Measurements from ENCODE around the gene NXPE3. TPM values are rescaled to one million over a fixed set of nuclear protein-coding genes. Genes with fewer than 3 reads are reported as not detected.

NXPE3 gene
- total RNA-seq, 1 experiment from 2014 or later = 12.8 TPM

GRCh38 chr3:101778385-101779046 is 495 bp upstream of the NXPE3 start:
- no peaks in the 10 kb centered on the region for H3K27me3 ChIP-seq (ENCODE audit: insufficient read depth, low read depth)
- TF ChIP-seq, protein P1, sequence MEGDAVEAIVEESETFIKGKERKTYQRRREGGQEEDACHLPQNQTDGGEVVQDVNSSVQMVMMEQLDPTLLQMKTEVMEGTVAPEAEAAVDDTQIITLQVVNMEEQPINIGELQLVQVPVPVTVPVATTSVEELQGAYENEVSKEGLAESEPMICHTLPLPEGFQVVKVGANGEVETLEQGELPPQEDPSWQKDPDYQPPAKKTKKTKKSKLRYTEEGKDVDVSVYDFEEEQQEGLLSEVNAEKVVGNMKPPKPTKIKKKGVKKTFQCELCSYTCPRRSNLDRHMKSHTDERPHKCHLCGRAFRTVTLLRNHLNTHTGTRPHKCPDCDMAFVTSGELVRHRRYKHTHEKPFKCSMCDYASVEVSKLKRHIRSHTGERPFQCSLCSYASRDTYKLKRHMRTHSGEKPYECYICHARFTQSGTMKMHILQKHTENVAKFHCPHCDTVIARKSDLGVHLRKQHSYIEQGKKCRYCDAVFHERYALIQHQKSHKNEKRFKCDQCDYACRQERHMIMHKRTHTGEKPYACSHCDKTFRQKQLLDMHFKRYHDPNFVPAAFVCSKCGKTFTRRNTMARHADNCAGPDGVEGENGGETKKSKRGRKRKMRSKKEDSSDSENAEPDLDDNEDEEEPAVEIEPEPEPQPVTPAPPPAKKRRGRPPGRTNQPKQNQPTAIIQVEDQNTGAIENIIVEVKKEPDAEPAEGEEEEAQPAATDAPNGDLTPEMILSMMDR (conservative IDR thresholded peaks at IDR 0.05) = no peak
- TF ChIP-seq EZH2 (IDR thresholded peaks at IDR 0.05; ENCODE audit: low read depth) = no peak
- POLR2A ChIA-PET (ENCODE audit: unreplicated experiment) = interaction anchor here (0.6 kb wide), 1 partner anchor 18 kb away, joined by 5 read pairs; no protein-coding TSS in a partner anchor
- H3K4me1 ChIP-seq (replicated peaks; ENCODE audit: insufficient read depth) = peaks cover 5% of the 10 kb centered on the region
- H3K9me3 ChIP-seq (ENCODE audit: insufficient read depth, low read depth) = no peaks in the 10 kb centered on the region
- H3K27ac ChIP-seq = no peak overlapping the region
- H3K79me2 ChIP-seq (ENCODE audit: low read depth) = no peaks in the 10 kb centered on the region
- peak overlapping the region; percentile 94 for H3K4me2 ChIP-seq
- peak overlapping the region; percentile 96 for H2AFZ ChIP-seq
- H3K4me3 ChIP-seq = peak overlapping the region; percentile 82
- no peak for DNase-seq
- H3F3A ChIP-seq (ENCODE audit: insufficient read depth, low read depth) = no peaks in the 10 kb centered on the region; the same call in 1 of the 2 replicates
- no peaks in the 10 kb centered on the region for H3K9me2 ChIP-seq (ENCODE audit: insufficient read depth)
- TSS peak; percentile 76 for BruUV-seq (replicated peaks)
- intact Hi-C loops (cut with micrococcal nuclease; ENCODE audit: unreplicated experiment) = no loop called here
- CTCF ChIA-PET = interaction anchor here (0.6 kb wide), 1 partner anchor 571 kb away, joined by 3 read pairs; no protein-coding TSS in a partner anchor
- H4K20me1 ChIP-seq (ENCODE audit: insufficient read depth) = no peaks in the 10 kb centered on the region
- H3K36me3 ChIP-seq (ENCODE audit: low read depth) = no peaks in the 10 kb centered on the region

- ChIA-PET POLR2A (ENCODE audit: unreplicated experiment) (interaction anchor here (0.6 kb wide), 1 partner anchor 1937 kb away, joined by 10 read pairs; no protein-coding TSS in a partner anchor), CTCF (no interaction called here)
- peak overlapping the region; percentile 96 for H2AFZ ChIP-seq
- BruUV-seq (replicated peaks) = TSS peak; percentile 37
- H3F3A ChIP-seq (ENCODE audit: insufficient read depth, low read depth) = no peaks in the 10 kb centered on the region; the same call in 1 of the 2 replicates
- H3K4me3 ChIP-seq = peak overlapping the region; percentile 82
- no peaks in the 10 kb centered on the region for H3K9me2 ChIP-seq (ENCODE audit: insufficient read depth)
- H3K27me3 ChIP-seq (ENCODE audit: insufficient read depth, low read depth) = no peaks in the 10 kb centered on the region
- H3K27ac ChIP-seq = no peak overlapping the region
- no peaks in the 10 kb centered on the region for H3K36me3 ChIP-seq (ENCODE audit: low read depth)
- no peak for DNase-seq
- peak overlapping the region; percentile 94 for H3K4me2 ChIP-seq
- H4K20me1 ChIP-seq (ENCODE audit: insufficient read depth) = no peaks in the 10 kb centered on the region
- H3K9me3 ChIP-seq (ENCODE audit: insufficient read depth, low read depth) = no peaks in the 10 kb centered on the region
- intact Hi-C loops (cut with micrococcal nuclease; ENCODE audit: unreplicated experiment) = no loop called here
- H3K79me2 ChIP-seq (ENCODE audit: low read depth) = no peaks in the 10 kb centered on the region
- no peak for TF ChIP-seq EZH2 (IDR thresholded peaks at IDR 0.05; ENCODE audit: low read depth)
- TF ChIP-seq, protein P1 (conservative IDR thresholded peaks at IDR 0.05) = no peak
- peaks cover 5% of the 10 kb centered on the region for H3K4me1 ChIP-seq (replicated peaks; ENCODE audit: insufficient read depth)
Measured at GRCh38 chr3:101779822-101780381, 891 bp downstream of the NXPE3 start.

DNA sequence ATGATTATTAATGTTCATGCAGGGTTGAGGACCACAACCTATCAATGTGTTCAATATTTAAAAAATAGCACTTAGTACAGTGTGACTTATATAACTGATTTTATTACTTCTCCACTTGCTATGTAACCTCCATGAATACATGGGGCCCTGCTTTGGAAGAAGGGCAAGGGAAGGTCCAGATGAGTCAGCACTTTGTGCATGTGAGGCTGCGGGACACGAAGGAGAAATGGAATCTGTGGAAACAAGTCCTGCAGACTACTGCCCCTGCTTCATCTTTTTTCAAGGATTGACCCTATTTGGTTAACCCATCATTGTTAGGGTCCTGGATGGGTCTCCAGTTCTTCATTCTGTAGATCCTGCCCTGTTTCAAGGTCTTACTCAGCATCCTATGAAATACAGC is 1.6 kb downstream of the NXPE3 start:
- H3K27me3 ChIP-seq (ENCODE audit: insufficient read depth, low read depth) = no peaks in the 10 kb centered on the region
- no peak overlapping the region for H3K4me3 ChIP-seq
- H3K9me3 ChIP-seq (ENCODE audit: insufficient read depth, low read depth) = no peaks in the 10 kb centered on the region
- H3K4me1 ChIP-seq (replicated peaks; ENCODE audit: insufficient read depth) = peaks cover 5% of the 10 kb centered on the region
- no peaks in the 10 kb centered on the region; the same call in 1 of the 2 replicates for H3F3A ChIP-seq (ENCODE audit: insufficient read depth, low read depth)
- H3K4me2 ChIP-seq = no peak overlapping the region
- H3K36me3 ChIP-seq (ENCODE audit: low read depth) = no peaks in the 10 kb centered on the region
- no peak overlapping the region for H3K27ac ChIP-seq
- no peaks in the 10 kb centered on the region for H3K9me2 ChIP-seq (ENCODE audit: insufficient read depth)
- CTCF ChIA-PET = interaction anchor here (0.7 kb wide), 1 partner anchor 25 kb away, joined by 3 read pairs; no protein-coding TSS in a partner anchor
- POLR2A ChIA-PET (ENCODE audit: unreplicated experiment) = no interaction called here
- no peak for DNase-seq
- TF ChIP-seq EZH2 (IDR thresholded peaks at IDR 0.05; ENCODE audit: low read depth) = no peak
- TF ChIP-seq, protein P1 (conservative IDR thresholded peaks at IDR 0.05) = no peak
- BruUV-seq (replicated peaks) = no TSS peak
- no peaks in the 10 kb centered on the region for H3K79me2 ChIP-seq (ENCODE audit: low read depth)
- H4K20me1 ChIP-seq (ENCODE audit: insufficient read depth) = no peaks in the 10 kb centered on the region
- intact Hi-C loops (cut with micrococcal nuclease; ENCODE audit: unreplicated experiment) = no loop called here
- H2AFZ ChIP-seq = no peak overlapping the region
